ENCODE data around the gene PA2G4.

GRCh38 chr12:56084958-56085543, 19.3 kb upstream of the PA2G4 start:
- no peak for TF ChIP-seq EP300 (IDR thresholded peaks at IDR 0.05)
- no peak for TF ChIP-seq POLR2A (IDR thresholded peaks at IDR 0.05)

Measured in tibial nerve (tissue), 3 donors.